ENCODE measurements around the gene ZMPSTE24.
"Not testable (repeated sequence)": the region's sequence is repeated elsewhere in the genome, so short reads cannot be mapped to it uniquely, and the experiment has no call there.

ZMPSTE24 gene

DNA sequence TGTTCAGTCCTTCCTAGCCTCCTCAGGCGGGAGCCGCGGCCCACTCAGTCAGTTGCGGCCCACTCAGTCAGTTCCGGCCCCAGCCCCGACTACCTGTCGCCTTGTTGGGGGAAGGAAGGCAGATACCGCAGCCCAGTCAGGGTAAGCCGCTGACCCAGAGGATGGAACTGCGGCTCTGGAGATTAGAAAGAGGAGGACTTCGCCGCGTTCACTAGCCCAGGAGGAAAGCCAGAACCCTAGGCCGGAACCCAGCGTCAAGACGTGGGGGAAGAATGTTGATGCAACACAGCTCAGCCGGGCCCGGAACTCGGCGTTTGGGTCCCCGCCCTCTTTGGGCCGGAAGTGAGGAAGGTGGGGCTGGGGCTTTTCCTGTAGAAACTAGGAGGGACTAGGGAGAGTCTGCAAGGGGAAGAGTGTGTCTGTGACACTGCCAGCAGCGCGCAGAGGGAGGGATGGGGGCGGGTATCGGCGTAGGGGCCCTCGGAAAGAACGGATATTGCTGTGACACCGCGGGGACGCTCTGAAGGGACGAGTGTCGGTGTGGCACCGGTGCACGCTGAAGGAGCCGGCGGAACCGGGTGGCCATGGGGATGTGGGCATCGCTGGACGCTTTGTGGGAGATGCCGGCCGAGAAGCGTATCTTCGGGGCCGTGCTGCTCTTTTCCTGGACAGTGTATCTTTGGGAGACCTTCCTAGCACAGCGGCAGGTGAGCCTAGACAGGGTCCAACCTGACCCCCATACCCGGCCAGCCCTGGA is at the start of gene ZMPSTE24:
TSS of gene ZMPSTE24 (plus strand) at position 549 of the 757 bp plus-strand sequence. CDS start at position 585, 36 bp downstream.
- peak; percentile 93 for DNase-seq (ENCODE audit: low read depth, low spot score)
- peak within 1 kb of the TSS; percentile 98 for H3K27ac ChIP-seq

DNA sequence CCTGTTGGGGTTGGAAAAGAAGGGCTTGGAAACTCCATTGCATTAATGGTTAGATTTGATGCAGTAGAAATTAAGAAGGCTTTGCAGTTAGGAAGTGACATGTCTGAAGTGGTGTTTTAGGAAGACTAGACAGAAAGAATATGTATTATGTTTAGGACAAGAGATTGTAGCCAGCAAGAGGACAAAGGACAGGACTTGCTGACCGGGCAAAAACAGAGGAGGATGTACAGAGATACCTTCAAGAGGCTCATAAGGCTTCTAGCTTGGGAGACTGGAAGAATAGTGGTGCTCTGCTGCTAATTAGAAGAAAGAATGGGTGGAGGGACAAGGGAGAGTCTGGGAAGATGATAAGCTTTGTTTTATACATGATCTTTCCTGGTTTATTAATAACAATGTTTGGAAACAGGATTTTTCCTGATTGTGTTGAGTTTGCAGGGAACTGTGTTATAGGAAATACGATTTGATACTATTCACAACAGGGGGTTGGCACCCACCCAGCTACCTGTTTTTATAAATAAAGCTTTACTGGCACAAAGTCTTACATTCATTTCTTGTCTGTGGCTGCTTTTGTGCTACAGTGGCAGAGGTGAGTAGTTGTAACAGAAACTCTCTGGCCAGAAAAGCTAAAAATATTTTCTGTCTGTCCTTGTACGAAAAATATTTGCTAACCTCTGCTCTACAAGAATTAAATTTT is 47.4 kb upstream of the ZMPSTE24 start:
- no peak for DNase-seq (ENCODE audit: low read depth, low spot score)

DNA sequence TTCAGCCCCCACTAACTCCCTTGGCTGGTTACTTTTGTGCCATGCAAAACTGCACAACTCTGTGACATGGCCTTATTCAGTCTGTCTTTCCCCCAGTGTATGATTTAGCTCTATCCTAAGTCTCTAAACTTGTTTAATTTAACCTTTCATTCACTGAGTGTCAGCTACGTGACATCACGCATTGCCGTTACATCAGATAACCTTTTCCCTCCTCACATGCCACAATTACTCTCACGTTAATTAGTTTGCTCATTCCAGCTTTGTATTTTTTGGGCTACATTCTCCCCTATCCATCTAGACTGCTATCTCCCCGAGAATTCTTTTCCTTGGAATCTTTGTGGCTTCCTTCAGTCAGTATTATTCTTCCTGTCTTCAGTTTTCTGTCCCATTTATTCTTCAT is 39.7 kb upstream of the ZMPSTE24 start:
- no peak overlapping the region for H3K27ac ChIP-seq
- DNase-seq (ENCODE audit: low read depth, low spot score), result no peak

More for the DNA sequence above, 47.4 kb upstream of the ZMPSTE24 start:
- no peak overlapping the region for H3K27ac ChIP-seq

DNA sequence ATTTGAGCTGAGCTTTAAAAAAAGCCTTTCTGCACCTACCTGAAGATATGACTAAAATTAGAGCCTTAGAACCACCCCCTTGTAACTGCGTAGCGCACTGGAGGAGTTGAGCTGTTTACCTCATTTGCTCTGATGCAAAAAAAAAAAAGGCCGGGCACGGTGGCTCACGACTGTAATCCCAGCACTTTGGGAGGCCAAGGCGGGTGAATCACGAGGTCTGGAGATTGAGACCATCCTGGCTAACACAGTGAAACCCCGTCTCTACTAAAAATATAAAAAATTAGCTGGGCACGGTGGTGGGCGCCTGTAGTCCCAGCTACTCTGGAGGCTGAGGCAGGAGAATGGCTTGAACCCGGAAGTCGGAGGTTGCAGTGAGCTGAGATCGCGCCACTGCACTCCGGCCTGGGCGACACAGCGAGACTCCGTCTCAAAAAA is 36.5 kb upstream of the ZMPSTE24 start:
- not testable (repeated sequence) for H3K27ac ChIP-seq; DNase-seq (ENCODE audit: low read depth, low spot score)

DNA sequence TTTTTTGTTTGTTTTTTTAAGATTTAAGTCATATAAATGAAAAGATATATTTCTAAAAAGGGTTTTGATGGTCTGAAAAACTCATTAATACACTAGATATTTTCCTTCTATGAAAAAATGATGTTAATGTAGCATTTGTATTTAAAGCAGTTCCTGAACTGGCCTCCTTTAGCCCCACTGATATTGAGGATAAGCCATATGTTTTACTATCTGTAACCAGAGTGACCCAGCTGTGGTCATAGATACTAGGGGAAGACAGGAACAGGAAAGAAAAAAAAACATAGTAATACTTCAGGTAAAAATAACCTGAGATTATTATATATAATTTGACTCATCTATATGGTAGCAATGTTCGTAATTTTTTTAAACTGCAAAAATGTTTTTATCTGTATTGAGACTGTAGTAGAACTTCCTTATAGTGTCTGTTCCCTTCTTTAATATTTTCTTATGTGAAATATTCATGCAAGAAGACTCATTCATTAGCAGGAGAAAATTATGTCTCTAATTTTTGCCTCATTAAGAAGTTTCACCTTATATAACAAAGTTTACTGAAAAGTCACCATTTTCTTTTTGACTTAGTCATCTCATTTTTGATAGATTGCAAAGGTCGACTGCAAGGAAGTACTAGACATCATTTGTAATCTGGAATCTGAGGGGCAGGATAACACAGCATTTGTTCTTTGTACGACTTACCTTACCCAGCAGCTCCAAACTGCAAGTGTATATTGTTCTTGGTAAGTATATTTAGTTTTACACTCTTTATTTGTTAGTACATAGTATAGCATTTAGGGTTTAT is 35.9 kb upstream of the ZMPSTE24 start:
- H3K27ac ChIP-seq, result no peak overlapping the region
- no peak for DNase-seq (ENCODE audit: low read depth, low spot score)

DNA sequence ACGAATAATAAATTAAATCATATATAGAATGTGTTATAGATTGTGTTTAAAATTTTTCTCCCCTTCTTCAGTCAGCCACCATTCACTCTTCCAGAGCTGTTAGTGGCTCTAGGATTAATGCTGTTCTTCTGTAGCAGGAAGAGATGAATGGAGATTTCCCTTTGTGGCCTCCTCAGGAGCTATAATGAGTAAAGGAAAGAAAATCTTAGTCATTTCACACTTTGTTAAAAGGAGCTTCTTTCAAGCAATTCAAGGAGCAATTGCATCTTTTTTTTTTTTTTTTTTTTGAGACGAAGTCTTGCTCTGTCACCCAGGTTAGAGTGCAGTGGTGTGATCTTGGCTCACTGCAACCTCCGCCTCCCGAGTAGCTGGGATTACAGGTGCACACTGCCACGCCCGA is 34.0 kb upstream of the ZMPSTE24 start:
- H3K27ac ChIP-seq, result no peak overlapping the region
- DNase-seq (ENCODE audit: low read depth, low spot score), result no peak

DNA sequence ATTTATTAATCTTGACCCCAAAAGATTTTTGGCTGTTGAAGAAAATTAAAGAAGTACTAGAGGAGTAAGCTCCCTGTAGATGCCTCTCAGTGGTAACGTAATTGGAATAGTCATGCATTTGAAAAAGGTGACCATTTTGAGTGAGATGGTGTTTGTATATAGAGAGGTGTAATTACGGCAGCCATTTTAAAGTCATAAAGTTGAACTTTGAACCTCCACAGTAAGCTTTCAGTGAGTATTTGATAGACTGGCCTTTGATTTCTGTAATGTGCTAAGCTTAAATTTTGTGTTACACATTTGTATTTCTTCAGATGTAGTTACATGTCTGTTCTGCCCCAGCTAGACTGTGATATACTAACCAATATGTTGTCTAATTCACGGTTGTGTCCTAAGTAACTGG is 31.8 kb upstream of the ZMPSTE24 start:
- no peak overlapping the region for H3K27ac ChIP-seq
- no peak for DNase-seq (ENCODE audit: low read depth, low spot score)

DNA sequence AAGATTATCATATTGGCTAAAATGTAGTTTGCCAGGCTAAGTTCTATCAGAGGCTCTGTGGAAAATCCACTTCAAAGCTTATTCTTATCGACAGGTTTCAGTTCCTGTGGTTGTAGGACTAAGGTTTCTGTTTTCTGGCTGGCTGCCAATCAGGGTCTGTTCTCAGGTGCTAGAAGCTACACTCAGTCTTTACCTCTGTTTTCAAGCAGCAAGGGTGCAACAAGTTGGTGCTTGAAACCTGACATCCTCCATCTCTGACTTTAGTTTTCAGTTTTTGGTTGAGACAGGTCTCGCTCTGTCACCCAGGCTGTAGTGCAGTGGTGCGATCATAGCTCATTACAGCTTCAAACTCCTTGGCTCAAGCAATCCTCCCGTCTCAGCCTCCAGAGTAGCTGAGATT is 25.6 kb upstream of the ZMPSTE24 start:
- no peak for DNase-seq (ENCODE audit: low read depth, low spot score)
- H3K27ac ChIP-seq, result no peak overlapping the region

DNA sequence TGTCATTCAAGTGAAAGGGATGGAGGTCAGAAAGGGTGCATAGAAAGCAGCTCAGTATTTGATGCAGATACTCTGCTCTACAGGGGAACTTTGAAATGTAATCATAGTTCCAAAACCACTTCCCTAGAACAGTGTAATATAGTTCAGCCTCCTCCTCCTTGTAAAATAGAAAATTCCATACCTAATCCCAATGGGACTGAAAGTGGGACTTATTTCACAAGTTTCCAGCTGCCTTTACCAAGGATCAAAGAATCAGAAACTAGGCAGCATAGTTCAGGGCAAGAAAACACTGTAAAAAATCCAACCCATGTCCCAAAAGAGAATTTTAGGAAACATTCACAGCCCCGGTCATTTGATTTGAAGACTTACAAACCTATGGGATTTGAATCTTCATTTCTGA is 18.4 kb upstream of the ZMPSTE24 start:
- peak overlapping the region; percentile 89 for H3K27ac ChIP-seq
- no peak for DNase-seq (ENCODE audit: low read depth, low spot score)

DNA sequence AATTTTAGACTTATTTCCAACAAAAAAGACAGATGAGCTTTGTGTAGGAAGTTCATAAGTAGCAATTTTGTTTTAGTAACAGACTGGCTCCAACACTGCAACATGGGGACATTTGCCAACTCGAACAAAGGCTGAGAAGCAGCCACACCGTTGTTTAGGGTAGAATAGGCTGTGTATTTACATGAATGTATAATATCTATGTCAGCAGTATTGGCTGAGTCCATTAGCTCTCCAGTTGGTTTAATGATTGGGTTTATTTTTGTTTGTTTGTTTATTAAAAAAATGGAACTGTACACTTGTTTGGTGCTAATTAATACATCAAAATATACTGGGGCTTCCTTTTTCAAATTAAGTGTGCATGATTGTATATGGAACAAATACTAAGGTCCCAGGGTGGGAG is 17.6 kb upstream of the ZMPSTE24 start:
- no peak for DNase-seq (ENCODE audit: low read depth, low spot score)
- H3K27ac ChIP-seq, result peak overlapping the region; percentile 89

DNA sequence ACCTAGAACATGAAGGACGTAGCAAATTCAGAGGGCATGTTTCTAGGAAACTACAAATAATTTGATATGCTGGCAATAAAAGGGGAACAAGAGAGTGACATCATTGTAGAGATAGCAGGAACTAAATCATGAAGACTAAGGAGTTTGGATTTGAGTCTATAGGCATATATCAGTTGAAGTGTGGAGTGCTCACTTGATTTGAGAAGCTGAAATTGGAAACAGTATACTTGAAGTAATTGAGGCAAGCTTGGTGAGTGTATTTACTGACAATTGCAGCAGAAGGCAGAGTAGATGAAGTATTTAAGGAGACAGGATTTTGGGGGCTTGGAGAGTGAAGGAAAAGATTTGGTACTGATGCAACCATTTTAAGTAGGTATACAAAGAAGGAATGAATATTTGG is 16.7 kb upstream of the ZMPSTE24 start:
- peak overlapping the region; percentile 89 for H3K27ac ChIP-seq
- DNase-seq (ENCODE audit: low read depth, low spot score), result no peak

- peak overlapping the region; percentile 89 for H3K27ac ChIP-seq
- DNase-seq (ENCODE audit: low read depth, low spot score), result no peak
Observed at GRCh38 chr1:40243351-40243750, 14.7 kb upstream of the ZMPSTE24 start.

GRCh38 chr1:40244138-40244744 is 13.8 kb upstream of the ZMPSTE24 start:
- no peak for DNase-seq (ENCODE audit: low read depth, low spot score)
- peak overlapping the region; percentile 40 for H3K27ac ChIP-seq

DNA sequence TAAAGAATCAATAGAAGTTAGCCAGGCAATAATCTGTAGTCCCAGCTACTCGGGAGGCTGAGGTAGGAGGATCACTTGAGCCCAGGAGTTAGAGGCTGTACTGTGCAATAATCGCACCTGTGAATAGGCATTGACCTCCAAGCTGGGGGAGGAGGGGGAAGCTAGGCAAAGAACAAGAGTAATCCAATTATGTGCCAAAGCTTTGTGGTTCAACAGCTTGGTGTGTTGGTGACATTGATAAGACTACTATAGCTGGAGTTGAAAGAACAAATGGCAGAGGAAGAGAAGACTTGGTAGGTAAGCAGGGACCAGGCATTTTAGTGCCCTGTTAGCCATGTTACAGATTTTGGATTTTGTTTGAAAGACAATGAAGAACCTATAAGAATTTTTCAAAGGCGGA is 12.3 kb upstream of the ZMPSTE24 start:
- peak overlapping the region; percentile 40 for H3K27ac ChIP-seq
- no peak for DNase-seq (ENCODE audit: low read depth, low spot score)

GRCh38 chr1:40247655-40248054 is 10.4 kb upstream of the ZMPSTE24 start, which contains the start of gene TMCO2:
Gene TMCO2 (plus strand): TSS chr1:40247937. CDS start chr1:40247994, 57 bp downstream.
- no peak within 1 kb of the TSS for H3K27ac ChIP-seq
- no peak for DNase-seq (ENCODE audit: low read depth, low spot score)

- DNase-seq (ENCODE audit: low read depth, low spot score), result no peak
- H3K27ac ChIP-seq, result no peak overlapping the region
Observed at GRCh38 chr1:40248412-40248811, 9.6 kb upstream of the ZMPSTE24 start.

DNA sequence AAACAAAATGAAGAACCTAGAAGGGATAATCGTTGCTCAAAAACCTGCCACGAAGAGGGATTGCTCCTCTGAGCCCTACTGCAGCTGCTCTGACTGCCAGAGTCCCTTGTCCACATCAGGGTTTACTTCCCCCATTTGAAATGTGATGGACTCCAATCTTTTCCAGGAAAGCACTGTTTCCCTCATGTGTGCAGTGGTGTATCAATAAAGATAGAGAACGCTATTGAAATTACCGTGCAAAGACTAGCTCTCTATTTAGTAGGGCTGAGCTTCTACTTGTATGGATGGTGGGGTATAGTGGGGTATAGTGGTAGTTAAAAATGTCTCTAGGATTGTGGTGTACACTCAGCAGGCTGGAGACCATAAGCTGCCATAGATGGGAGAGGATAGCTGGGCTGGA is 6.6 kb upstream of the ZMPSTE24 start:
- no peak for DNase-seq (ENCODE audit: low read depth, low spot score)

DNA sequence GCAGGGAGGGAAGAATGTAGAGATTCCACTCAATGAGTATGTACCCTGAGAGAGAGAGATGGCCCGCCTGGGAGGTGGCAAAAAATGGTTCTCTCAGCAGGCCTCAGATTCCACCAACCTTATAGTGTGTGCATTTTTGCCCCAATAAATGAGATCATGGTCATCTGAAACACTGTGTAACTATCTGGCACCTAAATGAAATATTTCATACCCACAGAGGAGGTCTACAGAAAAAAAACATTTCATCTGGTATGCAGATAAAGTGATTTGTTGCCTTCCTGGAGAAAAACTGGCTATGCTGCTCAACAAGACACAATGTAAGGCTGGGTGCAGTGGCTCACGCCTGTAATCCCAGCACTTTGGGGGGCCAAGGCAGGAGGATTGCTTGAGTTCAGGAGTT is 5.4 kb upstream of the ZMPSTE24 start:
- DNase-seq (ENCODE audit: low read depth, low spot score), result no peak

More for the DNA sequence above, 6.6 kb upstream of the ZMPSTE24 start:
- no peak overlapping the region for H3K27ac ChIP-seq

DNA sequence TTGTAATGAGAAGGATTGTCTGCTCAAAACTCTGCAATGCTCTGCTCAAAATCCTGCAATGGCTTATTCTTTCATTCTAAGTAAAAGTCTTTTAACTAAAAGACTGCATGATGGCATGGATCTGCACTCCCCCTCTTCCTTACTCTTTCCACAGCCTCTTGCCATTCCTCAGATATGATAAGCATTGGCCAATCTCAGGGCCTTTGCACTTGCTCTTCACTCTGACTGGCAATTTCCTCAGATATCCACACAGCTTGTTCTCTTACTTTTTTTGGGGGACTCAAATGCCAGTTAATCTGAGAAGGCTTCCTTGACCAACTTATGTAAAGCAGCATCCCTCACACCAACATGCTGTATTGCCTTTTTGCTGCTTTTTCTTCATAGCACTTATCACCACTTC is 2.8 kb upstream of the ZMPSTE24 start:
- H3K27ac ChIP-seq, result no peak overlapping the region
- no peak for DNase-seq (ENCODE audit: low read depth, low spot score)

More for the DNA sequence above, 5.4 kb upstream of the ZMPSTE24 start:
- no peak overlapping the region for H3K27ac ChIP-seq

DNA sequence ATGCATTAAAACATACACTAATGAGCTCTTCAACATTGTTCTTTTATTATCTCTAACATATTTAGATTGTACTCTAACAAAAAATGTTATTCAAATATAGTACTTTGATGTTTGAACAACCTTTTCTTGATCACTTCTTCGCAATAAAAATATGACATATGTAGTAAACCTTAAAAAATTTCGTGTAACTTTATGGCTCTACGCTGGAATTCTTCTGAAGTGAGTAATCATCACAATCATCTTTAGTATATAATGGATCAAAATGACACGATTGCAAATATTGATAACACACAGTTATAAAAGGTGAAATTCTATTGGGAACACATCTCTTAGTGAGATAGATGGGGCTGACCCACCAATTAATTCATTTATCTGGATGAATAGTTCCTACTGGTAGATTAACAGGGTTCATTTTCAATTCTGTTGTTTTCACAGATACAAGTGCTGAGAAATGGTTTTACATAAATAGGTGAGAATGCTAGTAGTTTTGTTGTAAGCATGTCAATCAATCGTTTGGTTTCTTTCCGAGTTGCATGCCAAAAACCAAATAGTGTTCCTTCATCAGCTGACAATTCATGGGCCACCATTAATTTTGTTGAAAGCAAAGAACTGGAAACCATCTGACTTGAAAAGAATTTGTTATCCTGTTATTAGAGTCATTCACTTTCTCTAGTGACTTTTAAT is 1.5 kb upstream of the ZMPSTE24 start:
- H3K27ac ChIP-seq, result peak overlapping the region; percentile 98
- no peak for DNase-seq (ENCODE audit: low read depth, low spot score)
